Right forelimb (tissue), 1 donor: Measurements from ENCODE around the gene SC5D.

Experiments used
- DNase-seq: peaks from one replicate; pipeline ENCODE4 v3.0.0-alpha.2; 2018

Gene SC5D

DNA sequence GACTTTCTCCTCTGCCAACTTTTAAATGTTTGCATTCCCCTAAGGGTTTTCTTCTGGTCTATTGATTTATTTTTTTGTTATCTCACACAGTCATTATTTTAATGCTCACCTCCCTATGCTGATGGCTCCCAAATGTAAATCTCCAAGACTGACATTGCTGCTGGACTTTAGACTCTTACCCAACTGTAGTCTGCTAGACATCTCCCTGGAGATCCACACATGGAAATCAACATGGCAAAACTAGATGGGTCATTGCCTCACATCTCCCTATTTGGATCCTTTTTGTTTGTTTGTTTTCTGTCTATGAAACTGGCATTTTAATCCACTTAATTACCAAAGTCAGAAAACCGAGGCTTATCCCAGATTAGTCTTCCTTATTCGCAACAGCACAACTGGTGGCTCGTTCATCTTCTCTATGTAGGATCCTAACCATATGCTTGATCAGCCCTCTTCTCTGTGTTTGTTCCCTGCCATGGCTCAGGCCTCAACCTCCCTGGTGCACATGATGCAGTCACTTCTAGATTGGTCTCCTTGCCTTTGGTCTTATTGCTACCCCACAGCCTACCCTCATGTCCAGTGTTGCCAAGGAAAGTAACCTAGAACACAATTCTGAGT lies 37.3 kb downstream of the SC5D start:
- no peak for DNase-seq

DNA sequence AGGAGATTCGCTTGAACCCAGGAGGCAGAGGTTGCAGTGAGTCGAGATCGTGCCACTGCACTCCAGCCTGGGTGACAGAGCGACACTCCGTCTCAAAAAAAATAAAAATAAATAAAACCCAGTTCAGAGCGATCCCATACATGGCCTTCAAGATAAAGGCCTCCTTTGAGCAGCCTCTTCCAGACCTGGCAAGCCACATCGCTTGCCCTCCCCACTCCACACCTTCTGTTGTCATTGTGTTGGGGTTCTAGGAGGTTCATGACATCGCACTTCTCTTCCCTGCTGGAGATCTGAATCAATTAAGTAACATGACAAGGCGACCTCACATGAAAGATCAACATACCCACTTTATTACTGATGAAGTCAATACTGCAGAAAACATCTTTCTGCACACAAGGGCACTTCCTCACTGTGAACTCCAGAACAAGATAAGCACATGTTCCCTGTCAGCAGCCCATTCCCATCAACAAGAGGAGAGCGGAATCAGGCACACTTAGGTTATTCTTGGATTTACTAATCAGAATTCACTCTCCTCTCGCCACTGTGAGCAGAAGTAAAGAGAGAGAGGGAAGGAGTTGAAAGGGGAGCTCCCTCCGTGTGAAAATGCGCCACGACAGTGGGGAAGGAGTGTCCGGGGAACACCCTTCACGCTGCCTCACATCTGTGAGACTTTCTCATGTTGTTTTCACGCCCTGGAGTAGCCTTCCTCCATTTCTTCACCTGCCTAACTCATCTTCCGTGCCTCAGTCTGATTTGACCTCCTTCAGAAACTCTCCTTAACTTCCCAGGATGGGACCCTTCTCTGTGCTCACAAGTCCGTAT lies 38.3 kb downstream of the SC5D start:
- no peak for DNase-seq

DNA sequence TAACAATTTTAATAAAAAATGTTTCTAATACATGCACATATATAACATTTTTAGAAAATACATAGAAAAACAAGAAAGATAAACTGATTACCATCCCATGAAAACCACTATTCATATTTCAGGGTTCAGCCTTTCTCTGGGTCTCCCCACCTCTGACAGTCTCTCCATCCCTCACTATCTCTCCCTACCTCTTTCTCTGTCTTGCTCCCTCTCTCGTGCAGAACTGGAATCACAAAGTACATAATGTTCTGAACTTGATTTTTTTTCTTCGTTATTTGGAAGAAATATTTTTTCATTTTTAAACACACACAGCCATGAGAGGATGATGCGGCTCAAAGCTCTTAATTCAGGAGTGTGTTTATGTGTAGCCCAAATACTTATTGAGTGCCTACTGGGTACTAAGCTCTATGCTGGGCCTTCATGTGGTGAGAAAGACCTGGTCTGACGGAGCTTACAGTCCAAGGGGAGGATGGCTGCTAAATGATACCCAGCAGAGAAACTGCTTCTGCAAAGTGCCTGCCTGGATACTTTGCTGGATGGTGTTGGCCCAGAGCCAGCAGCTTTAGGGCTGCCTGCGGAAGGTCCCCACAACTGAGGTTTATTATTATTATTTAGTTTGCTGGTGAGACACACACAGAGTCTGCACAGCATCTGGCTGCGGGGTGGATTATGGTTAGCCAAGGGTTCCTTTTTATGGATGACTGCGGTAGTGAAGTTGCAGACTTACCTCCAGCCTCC lies 42.6 kb downstream of the SC5D start:
- no peak for DNase-seq

DNA sequence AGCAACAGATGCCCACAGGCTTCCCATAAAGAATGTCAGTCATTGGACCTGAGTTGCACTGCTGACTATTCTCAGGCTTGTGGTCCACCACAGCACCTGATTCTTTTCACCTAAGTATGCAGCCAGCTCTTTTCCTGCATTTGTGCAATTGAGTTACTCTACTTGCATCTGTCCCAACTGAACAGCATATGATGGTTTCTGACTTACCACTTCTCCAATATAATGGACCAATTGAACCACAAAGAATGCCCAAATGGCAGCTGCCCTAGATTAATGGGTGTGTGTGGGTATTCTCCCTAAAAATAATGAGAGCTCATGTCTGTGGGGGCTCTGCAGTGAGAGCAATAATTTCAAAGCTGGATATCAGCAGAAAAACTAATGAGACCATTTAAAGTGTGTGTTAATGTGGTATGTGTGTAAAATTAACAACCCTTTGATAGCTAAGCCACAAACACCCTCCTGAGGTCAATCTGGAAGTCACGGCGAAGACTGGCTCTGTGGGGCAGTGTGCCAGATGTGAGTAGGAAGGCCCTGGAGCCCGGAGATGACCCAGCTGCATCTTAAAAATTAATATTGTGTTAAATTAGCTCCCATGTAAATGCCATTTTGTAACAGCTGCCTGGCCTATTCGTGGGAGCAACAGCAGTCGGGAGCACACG lies 43.8 kb downstream of the SC5D start:
- DNase-seq = no peak

DNA sequence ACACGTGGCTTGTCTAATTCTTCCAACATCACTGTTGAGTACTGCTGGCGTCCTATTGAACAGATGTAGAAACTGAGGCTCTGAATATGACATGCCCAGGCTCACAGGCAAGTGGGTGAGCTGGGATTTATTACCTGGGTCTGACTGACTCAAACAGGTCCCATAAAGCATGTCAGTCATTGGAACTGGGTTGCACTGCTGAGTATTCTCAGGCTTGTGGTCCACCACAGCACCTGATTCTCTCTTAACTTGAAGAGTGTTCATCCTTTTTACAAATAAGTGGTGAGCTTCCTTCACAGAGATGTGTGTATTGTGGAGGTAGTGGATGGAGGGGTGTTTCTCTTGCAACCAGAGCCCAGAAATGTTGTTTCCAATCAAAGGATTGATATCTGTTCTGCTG lies 44.5 kb downstream of the SC5D start:
- DNase-seq = no peak

DNA sequence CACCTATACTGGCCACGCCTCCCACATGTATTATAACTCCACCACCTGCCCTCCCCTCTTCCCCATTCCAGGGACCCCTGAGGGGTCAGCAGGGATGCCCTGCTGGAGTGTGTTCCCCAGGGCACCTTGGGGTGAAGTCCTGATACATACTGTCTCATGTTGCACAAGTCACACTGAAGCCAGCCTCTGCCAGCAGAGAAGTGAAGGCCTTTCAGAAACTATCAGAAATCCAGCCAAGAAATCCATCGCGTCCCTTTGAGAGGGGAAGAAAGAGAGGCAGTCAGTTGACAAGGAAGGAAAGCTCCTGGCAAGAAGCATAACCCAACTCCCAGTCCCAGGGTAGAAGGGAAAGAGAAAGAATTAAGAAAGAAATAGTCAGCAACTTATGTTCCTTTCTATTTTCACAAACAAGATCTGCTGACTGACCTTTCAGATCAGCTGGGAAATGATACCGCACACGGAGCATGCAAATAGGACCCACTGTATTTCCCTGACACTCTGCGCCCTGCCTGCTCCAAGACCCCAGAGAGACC lies 45.2 kb downstream of the SC5D start:
- no peak for DNase-seq

DNA sequence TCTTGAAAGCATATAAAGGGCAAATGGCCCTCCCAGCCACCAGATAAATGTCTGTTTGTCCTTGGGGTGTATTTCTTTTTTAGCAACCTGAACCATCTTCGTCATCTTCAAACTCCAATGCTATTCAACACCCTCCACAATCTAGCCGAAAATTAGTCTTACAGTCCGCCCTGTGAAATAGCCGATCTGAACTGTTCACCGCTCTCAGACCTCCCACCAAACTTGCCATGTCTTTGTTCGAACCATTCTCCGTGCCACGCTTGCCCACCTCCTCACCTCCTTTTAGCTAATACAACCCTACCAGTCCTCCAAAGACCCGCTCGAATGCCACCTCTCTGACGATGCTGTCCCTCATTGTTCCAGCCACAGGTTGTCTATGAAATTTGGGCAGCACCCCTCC lies 46.0 kb downstream of the SC5D start:
- no peak for DNase-seq

DNA sequence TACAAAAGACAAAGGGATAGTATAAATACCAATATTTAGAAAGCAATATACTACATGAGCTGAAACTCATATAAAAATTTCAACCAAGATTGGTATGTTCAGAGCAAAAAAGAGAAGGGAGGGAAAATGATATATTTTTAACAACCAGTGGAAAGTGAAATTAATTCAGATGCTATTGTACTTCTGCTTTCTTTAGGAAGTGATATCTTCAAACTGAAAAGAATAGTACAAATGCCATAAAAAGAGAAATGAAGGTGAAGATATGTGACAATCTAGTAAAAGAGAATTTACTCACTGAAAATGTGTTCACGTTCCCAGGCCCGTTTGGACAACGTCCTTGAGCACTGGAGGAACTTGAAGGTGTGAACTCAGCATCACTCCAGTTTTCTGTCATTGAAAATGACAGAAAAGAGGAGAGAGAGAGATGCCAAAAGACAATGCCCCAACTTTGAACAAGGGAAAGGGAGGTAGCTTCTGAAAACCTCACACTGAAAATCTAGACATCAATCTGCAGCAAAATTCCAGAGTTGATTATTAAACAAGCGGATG lies 47.5 kb downstream of the SC5D start:
- no peak for DNase-seq

DNA sequence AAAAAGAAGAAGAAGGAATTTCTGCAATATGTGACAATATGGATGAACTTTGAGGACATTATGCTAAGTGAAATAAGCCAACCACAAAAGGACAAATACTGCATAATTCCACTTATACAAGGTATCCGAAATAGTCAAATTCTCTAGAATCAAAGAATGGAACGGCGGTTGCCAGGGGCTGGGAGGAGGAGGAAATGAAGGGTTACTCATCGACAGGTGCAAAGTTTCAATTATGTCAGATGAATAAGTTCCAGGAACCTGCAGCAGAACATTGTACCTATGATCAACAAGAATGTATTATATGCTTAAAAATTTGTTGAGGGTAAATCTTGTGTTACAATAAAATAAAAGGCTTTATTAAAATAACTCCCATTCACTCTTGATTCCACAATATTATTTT lies 49.0 kb downstream of the SC5D start:
- no peak for DNase-seq

DNA sequence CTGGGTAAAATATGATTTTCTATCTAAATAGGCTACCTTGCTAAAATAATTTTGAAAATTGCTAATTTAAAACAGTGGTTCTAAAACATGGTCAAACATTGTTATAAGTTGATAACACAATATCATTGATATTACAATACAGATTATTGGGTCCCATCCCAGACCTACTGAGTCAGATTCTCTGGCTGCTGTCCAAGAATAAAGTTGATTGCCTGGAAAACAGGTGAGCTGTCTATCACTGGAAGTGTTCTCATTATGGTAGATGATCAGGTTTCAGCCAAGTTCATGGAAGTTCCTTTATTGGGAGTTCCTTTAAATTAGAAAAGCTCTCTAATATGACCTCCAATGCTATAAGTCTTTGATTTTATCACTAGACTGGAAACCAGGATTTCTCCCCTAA lies 52.3 kb downstream of the SC5D start:
- no peak for DNase-seq

DNA sequence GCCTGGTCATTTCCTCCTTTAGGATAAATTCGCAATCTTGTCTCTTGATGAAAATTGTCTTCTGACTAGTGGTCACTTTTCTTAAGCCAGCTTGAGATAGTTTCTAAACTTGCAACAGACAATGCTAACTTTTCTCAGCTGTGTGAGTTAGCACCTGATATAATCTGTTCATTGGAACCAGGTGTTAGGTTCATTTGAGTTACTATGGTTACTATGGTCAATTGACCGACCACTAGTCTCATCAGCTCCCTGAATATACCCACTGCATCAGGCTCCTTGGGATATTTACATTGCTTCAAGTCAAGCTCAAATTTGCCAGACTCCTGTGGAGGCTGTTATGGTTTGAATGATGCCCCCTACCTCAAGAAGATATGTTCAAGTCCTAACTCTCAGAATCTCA lies 54.5 kb downstream of the SC5D start:
- no peak for DNase-seq

DNA sequence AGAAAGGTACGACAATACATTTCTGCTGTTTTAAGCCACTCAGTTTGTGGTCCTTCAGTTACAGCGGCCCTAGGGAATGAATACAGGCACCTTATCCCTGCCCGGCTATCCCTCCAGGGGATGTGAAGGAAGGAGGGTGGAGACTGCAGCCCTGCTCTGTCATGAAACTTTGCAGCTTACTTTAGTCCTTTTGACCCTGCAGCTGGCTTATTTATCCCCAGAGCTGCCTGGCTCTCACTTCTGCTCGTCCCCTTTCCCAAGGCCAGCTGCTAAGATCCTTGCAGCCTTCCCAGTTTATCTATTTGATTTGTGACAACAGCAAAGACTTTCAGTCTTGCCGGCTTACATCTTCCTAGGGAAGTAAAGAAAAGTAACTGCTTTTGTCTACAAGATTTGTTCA lies 55.2 kb downstream of the SC5D start:
- DNase-seq = no peak

DNA sequence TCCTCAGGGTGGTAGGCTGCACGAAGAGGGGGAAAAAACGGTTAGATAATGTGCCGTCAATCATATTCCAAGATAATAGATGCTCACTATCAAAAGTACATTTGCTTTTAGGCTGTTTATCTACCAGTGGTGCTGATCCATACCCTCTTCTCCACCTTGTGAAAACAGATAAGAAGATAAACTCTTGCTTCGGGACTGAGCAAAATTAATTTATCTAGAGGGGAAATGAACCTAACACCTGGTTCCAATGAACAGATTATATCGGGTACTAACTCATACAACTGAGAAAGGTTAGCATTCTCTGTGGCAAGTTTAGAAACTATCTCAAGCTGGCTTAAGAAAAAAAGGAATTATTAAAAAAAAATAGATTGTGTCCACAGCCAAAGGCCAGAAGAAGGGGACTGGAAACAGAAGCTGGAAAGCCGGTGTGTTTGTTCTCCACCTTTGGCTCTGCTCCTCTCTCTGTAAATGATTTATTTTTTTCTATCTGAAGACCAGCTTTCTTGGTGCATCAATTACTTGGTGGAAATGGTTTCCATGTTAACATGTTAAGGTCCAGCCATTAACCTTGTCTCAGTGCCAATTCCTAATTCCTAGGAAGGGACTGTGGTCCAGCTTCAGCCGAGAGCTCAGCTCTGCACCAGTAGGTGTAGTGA lies 55.8 kb downstream of the SC5D start:
- no peak for DNase-seq

DNA sequence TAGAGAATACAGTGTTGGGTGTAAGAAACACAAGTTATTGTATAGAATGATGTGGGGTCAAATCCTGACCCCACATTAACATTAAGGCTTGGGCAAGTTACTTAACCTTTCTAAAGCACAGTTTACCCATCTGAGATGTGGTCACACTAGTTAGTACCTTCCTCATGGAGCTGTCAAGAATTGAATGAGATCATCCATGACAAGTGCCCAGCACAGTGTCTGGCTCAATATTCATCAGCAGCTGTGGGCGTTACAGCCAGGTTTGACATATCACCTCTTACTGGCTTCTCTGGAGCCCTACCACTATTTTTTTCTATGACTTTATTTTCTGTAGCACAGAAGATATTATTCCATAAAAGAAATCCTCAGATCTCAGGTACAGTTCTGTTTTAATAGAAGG lies 57.2 kb downstream of the SC5D start:
- no peak for DNase-seq

DNA sequence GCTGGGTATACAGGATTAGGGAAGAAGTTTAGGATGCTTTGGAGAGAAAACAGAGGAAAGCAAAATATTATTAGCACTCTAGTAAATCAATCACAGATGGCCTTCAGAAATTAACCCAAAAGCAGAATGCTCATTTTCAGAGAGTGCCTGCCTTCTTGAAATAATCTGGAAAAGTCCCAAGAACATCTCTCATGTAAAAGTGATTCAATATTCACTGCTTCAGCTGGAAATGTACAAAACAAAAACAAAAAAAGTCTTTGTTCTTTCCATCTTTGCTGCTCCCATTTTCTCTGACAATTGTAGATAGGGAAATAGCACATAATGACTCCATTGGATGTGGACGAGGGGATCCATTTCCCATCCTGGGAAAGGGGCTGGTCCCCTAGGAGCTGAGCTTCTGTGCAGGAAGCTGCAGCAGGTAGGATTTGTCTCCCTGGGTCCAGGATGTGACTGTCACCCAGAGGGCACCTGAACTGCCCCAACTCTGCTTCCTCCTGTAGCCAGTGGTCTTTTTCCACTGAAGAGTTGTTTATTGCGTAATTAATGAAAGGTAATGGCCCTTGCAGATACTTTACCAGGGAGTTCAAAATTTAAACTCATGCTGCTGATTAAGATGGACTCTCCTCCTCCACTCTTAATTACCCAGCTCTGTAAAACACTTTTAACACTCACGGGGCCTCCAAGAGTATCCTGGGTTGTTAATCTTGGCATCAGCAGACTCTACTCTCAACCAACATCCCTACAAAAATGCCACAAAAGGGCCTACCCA lies 57.9 kb downstream of the SC5D start:
- no peak for DNase-seq

DNA sequence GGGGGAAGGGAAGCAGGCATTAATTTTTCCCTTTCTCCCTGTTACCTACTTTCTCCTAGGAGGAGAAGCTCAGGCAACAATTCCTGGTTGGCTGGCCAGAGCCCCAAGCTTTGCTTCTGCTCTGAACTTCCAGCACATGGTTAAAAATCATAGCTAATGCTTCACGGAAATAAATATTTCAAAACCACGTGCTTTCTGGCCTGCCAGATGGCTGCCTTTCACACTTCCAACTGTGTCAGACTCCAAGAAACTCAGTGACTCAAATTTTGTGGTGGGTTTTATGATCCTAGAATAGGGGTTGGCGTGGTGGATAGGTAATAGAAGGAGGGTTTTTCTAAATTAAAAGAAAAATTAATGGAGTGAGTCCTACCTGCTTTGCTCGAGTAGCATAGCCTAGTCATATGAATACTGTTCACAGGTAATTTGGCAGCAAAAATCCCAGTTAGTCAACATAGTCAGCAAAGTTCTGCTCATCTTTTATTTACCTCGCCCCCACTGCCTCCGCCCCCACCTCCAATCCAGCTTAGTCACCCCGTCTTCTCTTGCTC lies 58.6 kb downstream of the SC5D start:
- no peak for DNase-seq

DNA sequence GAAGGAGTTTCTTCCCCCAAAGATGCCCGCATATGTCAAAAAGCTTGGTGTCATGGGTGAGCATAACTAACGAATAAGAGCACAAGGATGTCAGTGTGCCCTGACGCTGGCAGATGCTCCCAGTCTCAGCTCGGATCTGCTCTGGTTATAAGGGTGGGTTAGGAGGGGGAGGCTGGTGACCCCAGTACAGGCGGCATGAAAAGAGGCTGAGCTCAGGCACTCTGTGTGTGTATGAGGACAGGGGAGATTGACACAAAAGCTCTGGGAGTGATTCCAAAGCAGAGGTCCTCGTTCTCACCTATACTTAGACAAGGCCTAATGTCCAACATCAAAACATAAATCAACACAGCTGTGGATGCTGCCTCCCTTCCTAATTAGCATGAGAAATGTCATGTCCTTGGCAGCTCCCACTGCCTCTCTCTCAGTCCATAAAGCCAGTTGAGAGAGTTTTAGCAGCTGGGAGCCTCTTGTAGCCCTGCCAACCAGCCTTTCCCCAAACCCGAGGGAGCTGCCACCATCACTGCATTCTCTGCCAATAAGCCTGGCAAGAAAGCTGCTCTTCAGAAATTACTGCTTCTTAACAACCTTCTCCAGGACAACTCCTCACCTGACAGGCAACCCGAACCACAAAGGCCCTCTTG lies 59.8 kb downstream of the SC5D start:
- DNase-seq = peak; percentile 58

DNA sequence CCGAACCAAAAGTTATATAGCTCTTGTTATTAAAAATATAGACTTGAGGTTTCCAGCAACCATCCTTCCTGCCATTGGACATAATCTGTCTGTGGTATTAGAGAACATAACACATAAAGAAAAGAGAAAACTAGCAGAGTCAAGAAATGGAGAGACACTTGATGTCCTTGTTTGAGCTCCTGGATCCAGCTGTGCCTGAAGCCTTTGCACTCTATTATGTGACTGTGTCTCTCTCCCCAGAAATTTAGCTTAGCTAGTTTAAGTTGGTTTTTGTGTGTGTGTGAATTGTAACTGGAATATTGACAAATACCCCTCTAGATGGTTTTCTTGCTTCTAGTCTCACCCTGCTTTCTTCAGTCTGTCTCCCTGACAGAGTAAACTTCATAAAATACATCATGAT lies 61.6 kb downstream of the SC5D start:
- no peak for DNase-seq

DNA sequence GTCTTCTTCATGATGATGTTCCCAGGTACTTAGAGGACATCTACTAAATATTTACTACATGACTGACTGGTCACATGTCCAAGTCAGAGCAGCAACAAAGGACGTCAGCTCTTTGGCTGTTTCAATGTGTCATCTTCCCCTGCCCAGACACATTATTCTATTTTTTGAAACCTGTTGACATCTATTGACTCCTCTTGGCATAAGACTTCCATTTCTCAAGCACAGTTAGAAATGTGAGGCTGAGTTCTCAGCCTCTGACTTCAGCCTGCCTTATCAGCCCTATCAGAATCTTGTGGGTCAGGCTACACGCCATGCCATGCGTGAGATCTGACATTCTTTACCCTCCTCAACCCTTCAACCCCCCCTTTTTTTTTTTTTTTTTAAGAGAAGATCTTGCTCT lies 63.8 kb downstream of the SC5D start:
- DNase-seq = no peak
